GM06990 (cell line): ENCODE data around the gene RANBP17.

Experiments used
- DNase-seq: peaks from one replicate; pipeline ENCODE4 v3.0.0-alpha.2; 2011; ENCODE audit not compliant: insufficient read length; ENCODE audit errors: extremely low read depth
- H3K27me3 ChIP-seq: replicated peaks from 2 replicates; pipeline ENCODE4 v1.6.0; 2011; ENCODE audit warnings: low read length; ENCODE audit not compliant: control insufficient read depth, insufficient read depth
- H3K36me3 ChIP-seq: 2 replicates; pipeline ENCODE4 v1.5.1; 2011; ENCODE audit warnings: low read length; ENCODE audit not compliant: control insufficient read depth, insufficient read depth
- H3K4me3 ChIP-seq: replicated peaks from 2 replicates; pipeline ENCODE4 v1.5.1; 2011; ENCODE audit warnings: low read depth, mild to moderate bottlenecking, control low read depth, low read length
- CTCF ChIP-seq: IDR thresholded peaks from 2 replicates; pipeline ENCODE4 v1.5.1; 2011; ENCODE audit warnings: low read length, control low read depth, mild to moderate bottlenecking, inconsistent platforms; ENCODE audit not compliant: insufficient read depth, poor library complexity, severe bottlenecking

The RANBP17 gene

GRCh38 chr5:171316258-171317121 is 454.7 kb downstream of the RANBP17 start:
- Histone ChIP-seq H3K4me3 (no peak overlapping the region), H3K27me3 (no peaks in the 10 kb centered on the region; the same call in 1 of the 2 replicates), H3K36me3 (no peaks in the 10 kb centered on the region)
- TF ChIP-seq CTCF, result no peak
- DNase-seq, result no peak

- no peak for DNase-seq
- Histone ChIP-seq H3K36me3 (no peaks in the 10 kb centered on the region), H3K4me3 (no peak overlapping the region), H3K27me3 (no peaks in the 10 kb centered on the region; the same call in 1 of the 2 replicates)
- no peak for TF ChIP-seq CTCF
Measured at GRCh38 chr5:171317230-171317629, 455.4 kb downstream of the RANBP17 start.

GRCh38 chr5:171318026-171318425 is 456.2 kb downstream of the RANBP17 start:
- Histone ChIP-seq H3K4me3 (no peak overlapping the region), H3K27me3 (no peaks in the 10 kb centered on the region; the same call in 1 of the 2 replicates), H3K36me3 (no peaks in the 10 kb centered on the region)
- DNase-seq, result no peak
- TF ChIP-seq CTCF, result no peak

- no peak for DNase-seq
- no peak overlapping the region for H3K4me3 ChIP-seq
- H3K27me3 ChIP-seq, result no peaks in the 10 kb centered on the region; the same call in 1 of the 2 replicates
- no peaks in the 10 kb centered on the region for H3K36me3 ChIP-seq
- no peak for TF ChIP-seq CTCF
Measured at GRCh38 chr5:171321447-171321846, 459.6 kb downstream of the RANBP17 start.

GRCh38 chr5:171322527-171322926 is 460.7 kb downstream of the RANBP17 start:
- H3K4me3 ChIP-seq, result no peak overlapping the region
- no peak for DNase-seq
- H3K36me3 ChIP-seq, result no peaks in the 10 kb centered on the region
- H3K27me3 ChIP-seq, result no peaks in the 10 kb centered on the region
- TF ChIP-seq CTCF, result no peak
